Fibroblast of the aortic adventitia (primary cell): Measurements from ENCODE around the gene NOC2L. TPM values are rescaled to one million over a fixed set of nuclear protein-coding genes. Genes with fewer than 3 reads are reported as not detected.
A peak's percentile ranks its signal among the peaks of the same experiment; 100 is the strongest.

Experiments
- DNase-seq: peaks from one replicate; pipeline ENCODE4 v3.0.0-alpha.2; 2010; ENCODE audit warnings: low read depth
- H3K4me3 ChIP-seq: 2 replicates; pipeline ENCODE4 v1.5.1; 2011; ENCODE audit warnings: low read depth, mild to moderate bottlenecking, control low read depth, low read length, moderate library complexity
- CTCF ChIP-seq: IDR thresholded peaks from 2 replicates; pipeline ENCODE4 v1.5.1; 2011; ENCODE audit warnings: mild to moderate bottlenecking, low read length, control low read depth, inconsistent platforms; ENCODE audit not compliant: insufficient read depth
- total RNA-seq: library from RNA; depleted of rRNA; stranded (reverse); fragments of >200 nt; gene quantifications from 2 replicates; pipeline ENCODE4 v1.2.3, GENCODE V29; 2012; ENCODE audit warnings: low replicate concordance

Gene NOC2L
- total RNA-seq, 1 donor: 54.1 TPM

GRCh38 chr1:940107-941014 is 18.7 kb downstream of the NOC2L start:
- TF ChIP-seq CTCF: no peak
- peak; percentile 44 for DNase-seq
- H3K4me3 ChIP-seq: no peak overlapping the region

- DNase-seq: no peak
- H3K4me3 ChIP-seq: no peak overlapping the region
- no peak for TF ChIP-seq CTCF
Measured at GRCh38 chr1:939511-940106, 19.4 kb downstream of the NOC2L start.

- no peak overlapping the region for H3K4me3 ChIP-seq
- DNase-seq: no peak
- no peak for TF ChIP-seq CTCF
Measured at GRCh38 chr1:938711-939489, 20.2 kb downstream of the NOC2L start.

- peak; percentile 60 for TF ChIP-seq CTCF
- H3K4me3 ChIP-seq: no peak overlapping the region
- DNase-seq: peak; percentile 25
Measured at GRCh38 chr1:938088-938683, 20.9 kb downstream of the NOC2L start.

- H3K4me3 ChIP-seq: no peak overlapping the region
- TF ChIP-seq CTCF: no peak
- DNase-seq: no peak
Measured at GRCh38 chr1:937521-937920, 21.5 kb downstream of the NOC2L start.

GRCh38 chr1:936348-937264 is 22.4 kb downstream of the NOC2L start:
- DNase-seq: no peak
- H3K4me3 ChIP-seq: no peak overlapping the region
- TF ChIP-seq CTCF: no peak
